A549 treated with CORT108297 at 1 μM for 4 hours (cell line): Measurements from ENCODE around the gene CDC42. TPM values are rescaled to one million over a fixed set of nuclear protein-coding genes. Genes with fewer than 3 reads are reported as not detected.

Source experiments
- total RNA-seq: library from RNA; stranded (reverse); fragments of 200-300 nt; extraction: Qiagen RNA extraction; gene quantifications from 5 replicates; pipeline ENCODE4 v1.2.3, GENCODE V29; 2022

CDC42 gene
- total RNA-seq, result 143 to 221 TPM (median 146 TPM) in 5 replicates

GRCh38 chr1:22052115-22053016, at the start of gene CDC42:
TSS of gene CDC42 (plus strand) at chr1:22052709. CDS start at chr1:22078479, 25,770 bp downstream.

Other genes starting within 250 kb of the CDC42 start
- gene LDLRAD2, start 240.4 kb upstream of the CDC42 start, total RNA-seq, result 0.07 to 0.12 TPM (median 0.09 TPM) in 5 replicates
- 51.5 to 69.4 TPM (median 62.1 TPM) in 5 replicates for gene HSPG2, start 115.4 kb upstream of the CDC42 start, total RNA-seq
- gene CELA3B, start 75.7 kb upstream of the CDC42 start, total RNA-seq, result not detected in 5 replicates
- not detected in 5 replicates for gene CELA3A, start 51.1 kb upstream of the CDC42 start, total RNA-seq
- 0.17 to 0.26 TPM (median 0.23 TPM) in 5 replicates for gene WNT4, start 90.4 kb downstream of the CDC42 start, total RNA-seq